ENCODE measurements around the gene RNPEPL1.

DNA sequence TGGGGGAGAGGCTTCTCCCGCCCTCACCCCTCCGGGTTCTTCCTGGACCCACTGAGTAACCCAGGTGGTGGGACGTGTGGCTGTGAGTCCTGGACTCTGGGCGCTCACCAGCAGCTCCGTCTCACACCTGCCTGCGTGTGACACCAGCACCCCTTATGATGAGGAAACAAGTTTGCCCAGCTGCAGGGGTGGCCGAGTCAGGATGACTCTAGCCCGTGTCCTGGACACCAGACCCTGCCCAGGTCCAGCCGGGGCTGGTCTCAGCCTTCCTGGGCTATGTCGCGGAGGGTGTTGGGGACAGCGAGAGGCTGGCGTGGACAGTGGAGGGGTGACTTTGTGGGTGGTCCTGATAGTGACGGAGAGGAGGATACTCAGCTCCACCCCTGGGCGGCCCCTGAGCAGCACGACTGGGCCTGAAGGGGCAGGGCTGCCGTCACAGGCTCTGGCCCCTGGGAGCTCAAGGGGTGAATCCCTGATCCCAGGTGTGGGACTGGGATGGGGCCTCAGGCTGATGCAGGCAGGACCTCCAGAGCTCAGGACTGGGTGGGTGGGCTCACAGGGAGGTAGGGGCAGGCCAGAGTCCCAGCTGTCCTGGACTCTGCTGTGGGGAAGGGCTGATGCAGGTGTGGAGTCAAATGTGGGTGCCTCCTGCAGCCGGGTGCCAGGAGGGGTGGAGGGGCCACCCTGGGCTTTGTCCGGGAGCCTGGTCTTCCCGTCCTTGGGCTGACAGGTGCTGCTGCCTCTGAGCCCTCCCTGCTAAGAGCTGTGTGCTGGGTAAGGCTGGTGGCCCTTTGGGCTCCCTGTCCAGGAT is 60.7 kb downstream of the RNPEPL1 start:
- TF ChIP-seq, protein P1, sequence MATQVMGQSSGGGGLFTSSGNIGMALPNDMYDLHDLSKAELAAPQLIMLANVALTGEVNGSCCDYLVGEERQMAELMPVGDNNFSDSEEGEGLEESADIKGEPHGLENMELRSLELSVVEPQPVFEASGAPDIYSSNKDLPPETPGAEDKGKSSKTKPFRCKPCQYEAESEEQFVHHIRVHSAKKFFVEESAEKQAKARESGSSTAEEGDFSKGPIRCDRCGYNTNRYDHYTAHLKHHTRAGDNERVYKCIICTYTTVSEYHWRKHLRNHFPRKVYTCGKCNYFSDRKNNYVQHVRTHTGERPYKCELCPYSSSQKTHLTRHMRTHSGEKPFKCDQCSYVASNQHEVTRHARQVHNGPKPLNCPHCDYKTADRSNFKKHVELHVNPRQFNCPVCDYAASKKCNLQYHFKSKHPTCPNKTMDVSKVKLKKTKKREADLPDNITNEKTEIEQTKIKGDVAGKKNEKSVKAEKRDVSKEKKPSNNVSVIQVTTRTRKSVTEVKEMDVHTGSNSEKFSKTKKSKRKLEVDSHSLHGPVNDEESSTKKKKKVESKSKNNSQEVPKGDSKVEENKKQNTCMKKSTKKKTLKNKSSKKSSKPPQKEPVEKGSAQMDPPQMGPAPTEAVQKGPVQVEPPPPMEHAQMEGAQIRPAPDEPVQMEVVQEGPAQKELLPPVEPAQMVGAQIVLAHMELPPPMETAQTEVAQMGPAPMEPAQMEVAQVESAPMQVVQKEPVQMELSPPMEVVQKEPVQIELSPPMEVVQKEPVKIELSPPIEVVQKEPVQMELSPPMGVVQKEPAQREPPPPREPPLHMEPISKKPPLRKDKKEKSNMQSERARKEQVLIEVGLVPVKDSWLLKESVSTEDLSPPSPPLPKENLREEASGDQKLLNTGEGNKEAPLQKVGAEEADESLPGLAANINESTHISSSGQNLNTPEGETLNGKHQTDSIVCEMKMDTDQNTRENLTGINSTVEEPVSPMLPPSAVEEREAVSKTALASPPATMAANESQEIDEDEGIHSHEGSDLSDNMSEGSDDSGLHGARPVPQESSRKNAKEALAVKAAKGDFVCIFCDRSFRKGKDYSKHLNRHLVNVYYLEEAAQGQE (IDR thresholded peaks at IDR 0.05; ENCODE audit: insufficient replicate concordance, low read depth): no peak
- TF ChIP-seq POLR2AphosphoS5 (IDR thresholded peaks at IDR 0.05; ENCODE audit: low read depth): no peak

Data from HL-60 (cell line).